T47D (cell line): ENCODE measurements around the gene SPATA45.
A peak's percentile ranks its signal among the peaks of the same experiment; 100 is the strongest.

ENCODE experiments used
- DNase-seq, 2 experiments: peaks; one replicate each; pipeline versions ENCODE4 v3.0.0 to v3.0.0-alpha.2; 2011 to 2012; ENCODE audit warnings: low read depth in 1 of 2, low spot score in 1 of 2
- JUND ChIP-seq: IDR thresholded peaks from 2 replicates; pipeline ENCODE4 v1.6.1; 2012; ENCODE audit warnings: low read depth
- in situ Hi-C: cut with HindIII; loops from 2 replicates; pipeline ENCODE4 v1.10.0; 2016; ENCODE audit warnings: low sequenced_read_pairs, low pct_unique_long_range_greater_than_20kb

Gene SPATA45

GRCh38 chr1:212825798-212826452 is 21.5 kb downstream of the SPATA45 start:
- no peak for TF ChIP-seq JUND
- DNase-seq = no peak
- in situ Hi-C loops = no loop called here

- DNase-seq = no peak
- TF ChIP-seq JUND = no peak
Measured at GRCh38 chr1:212824201-212824600, 23.2 kb downstream of the SPATA45 start.

GRCh38 chr1:212822956-212823355 is 24.5 kb downstream of the SPATA45 start:
- no peak for TF ChIP-seq JUND
- in situ Hi-C loops = no loop called here
- no peak for DNase-seq

More at GRCh38 chr1:212824201-212824600, 23.2 kb downstream of the SPATA45 start:
- in situ Hi-C loops = no loop called here

- in situ Hi-C loops = no loop called here
- no peak for DNase-seq
- no peak for TF ChIP-seq JUND
Measured at GRCh38 chr1:212820969-212821368, 26.5 kb downstream of the SPATA45 start.

- in situ Hi-C loops = no loop called here
- no peak for DNase-seq
- TF ChIP-seq JUND = no peak
Measured at GRCh38 chr1:212819726-212820125, 27.7 kb downstream of the SPATA45 start.

- TF ChIP-seq JUND = no peak
- no peak for DNase-seq
- in situ Hi-C loops = no loop called here
Measured at GRCh38 chr1:212816567-212817278, 30.7 kb downstream of the SPATA45 start.

- TF ChIP-seq JUND = no peak
- peak in 1 of 2 experiments; percentile 66 for DNase-seq
- in situ Hi-C loops = no loop called here
Measured at GRCh38 chr1:212814537-212815334, 32.7 kb downstream of the SPATA45 start.

GRCh38 chr1:212805767-212806166 is 41.7 kb downstream of the SPATA45 start:
- no peak for DNase-seq
- TF ChIP-seq JUND = no peak
- in situ Hi-C loops = no loop called here

GRCh38 chr1:212797681-212798080 is 49.8 kb downstream of the SPATA45 start:
- no peak for DNase-seq
- in situ Hi-C loops = no loop called here
- no peak for TF ChIP-seq JUND

GRCh38 chr1:212794561-212795014 is 52.9 kb downstream of the SPATA45 start:
- no peak for TF ChIP-seq JUND
- in situ Hi-C loops = no loop called here
- no peak for DNase-seq

- in situ Hi-C loops = no loop called here
- no peak for TF ChIP-seq JUND
- DNase-seq = no peak
Measured at GRCh38 chr1:212792396-212792908, 55.0 kb downstream of the SPATA45 start.

GRCh38 chr1:212791676-212792395 is 55.6 kb downstream of the SPATA45 start, which contains the start of the genes NSL1 and TATDN3:
TSS of gene NSL1 (minus strand) at chr1:212791777. CDS start at chr1:212791763, 14 bp downstream.
TSS of gene TATDN3 (plus strand) at chr1:212791894. CDS start at chr1:212791922, 28 bp downstream.
- in situ Hi-C loops = no loop called here
- TF ChIP-seq JUND = no peak
- peak; percentile 62 to 96 for DNase-seq
